B cell (primary cell): ENCODE measurements around the gene UNCX. TPM values are rescaled to one million over a fixed set of nuclear protein-coding genes. Genes with fewer than 3 reads are reported as not detected.

Source experiments
- ATAC-seq: fragments of 200-7000 bp; cut with Tn5 transposase; one replicate; pipeline ENCODE4 v1.10.0; 2021; ENCODE audit warnings: low read depth, mild to moderate bottlenecking, moderate number of reproducible peaks, moderate library complexity
- CTCF ChIA-PET: fragments of 350-600 bp; sonication (Branson Sonifier 250); formaldehyde crosslinking; loops from one replicate; lab custom pipeline; 2021; ENCODE audit warnings: antibody characterized with exemption, inconsistent platforms; lab: Charles Lee
- POLR2A ChIA-PET: fragments of 350-600 bp; sonication (Branson Sonifier 250); formaldehyde crosslinking; loops from one replicate; lab custom pipeline; 2021; ENCODE audit warnings: antibody characterized with exemption; lab: Charles Lee
- DNase-seq: peaks from one replicate; pipeline ENCODE4 v3.0.0; 2013
- H2AFZ ChIP-seq: 2 replicates; pipeline ENCODE4 v1.6.1; 2012; ENCODE audit warnings: mild to moderate bottlenecking, low read depth, low read length; ENCODE audit not compliant: insufficient read depth, poor library complexity, severe bottlenecking
- H3K27ac ChIP-seq, 2 donors: 1 replicate in 1 of 2; 2 replicates in 1 of 2; pipeline ENCODE4 v1.5.1; 2012 to 2013; ENCODE audit warnings: low read length in 2 of 2, mild to moderate bottlenecking in 2 of 2, moderate library complexity in 1 of 2
- H3K27me3 ChIP-seq, 4 experiments: fragments of 200-600 bp in 1 of 4; sonication (generic) in 1 of 4; replicated peaks in 1 of 4; 1 replicate in 2 of 4; 2 replicates in 2 of 4; pipeline versions ENCODE4 v1.6.1 to v1.7.0; 2013 to 2016; ENCODE audit warnings: low read length in 3 of 4, mild to moderate bottlenecking in 2 of 4, mixed read lengths in 1 of 4, moderate library complexity in 1 of 4; ENCODE audit not compliant: insufficient read depth in 4 of 4, control insufficient read depth in 3 of 4; ENCODE audit errors: control extremely low read depth in 1 of 4
- H3K36me3 ChIP-seq, 2 experiments: replicated peaks in 1 of 2; 1 replicate in 1 of 2; 2 replicates in 1 of 2; pipeline versions ENCODE4 v1.6.1 to v1.7.1; 2013; ENCODE audit warnings: low read length in 1 of 2; ENCODE audit not compliant: insufficient read depth in 2 of 2, control insufficient read depth in 1 of 2; ENCODE audit errors: control extremely low read depth in 1 of 2, extremely low read depth in 1 of 2
- H3K4me1 ChIP-seq, 2 donors: fragments of 200-600 bp in 1 of 2; sonication (generic) in 1 of 2; 1 replicate in 1 of 2; 2 replicates in 1 of 2; pipeline versions ENCODE4 v1.5.1 to v1.6.1; 2013 to 2017; ENCODE audit warnings: low read length in 2 of 2; ENCODE audit not compliant: control insufficient read depth in 2 of 2, insufficient read depth in 2 of 2
- H3K4me2 ChIP-seq: replicated peaks from 2 replicates; pipeline ENCODE3; 2012; ENCODE audit warnings: mild to moderate bottlenecking, low read depth, low read length; ENCODE audit not compliant: poor library complexity, severe bottlenecking
- H3K4me3 ChIP-seq, 5 experiments: fragments of 200-600 bp in 1 of 5; sonication (generic) in 1 of 5; 1 replicate in 3 of 5; 2 replicates in 2 of 5; pipeline versions ENCODE4 v1.5.1 to v1.7.0; 2011 to 2016; ENCODE audit warnings: low read length in 4 of 5, mild to moderate bottlenecking in 4 of 5, low read depth in 2 of 5, control low read depth in 1 of 5, moderate library complexity in 1 of 5; ENCODE audit not compliant: insufficient read depth in 1 of 5; ENCODE audit errors: control extremely low read depth in 1 of 5, extremely low read depth in 1 of 5
- H3K79me2 ChIP-seq: fragments of 200-600 bp; sonication (generic); one replicate; pipeline ENCODE4 v1.6.0; 2016; ENCODE audit warnings: low read length; ENCODE audit not compliant: control insufficient read depth, insufficient read depth
- H3K9ac ChIP-seq: fragments of 200-600 bp; sonication (generic); 2 replicates; pipeline ENCODE4 v1.6.1; 2017; ENCODE audit warnings: mild to moderate bottlenecking, low read length, moderate library complexity
- H3K9me3 ChIP-seq, 3 donors: one replicate each; pipeline versions ENCODE4 v1.6.1 to v1.7.1; 2013; ENCODE audit warnings: low read length in 2 of 3; ENCODE audit not compliant: control insufficient read depth in 2 of 3, insufficient read depth in 1 of 3; ENCODE audit errors: control extremely low read depth in 1 of 3
- H4K20me1 ChIP-seq: 2 replicates; pipeline ENCODE4 v1.6.0; 2012; ENCODE audit warnings: mild to moderate bottlenecking, low read length; ENCODE audit not compliant: insufficient read depth, control insufficient read depth, poor library complexity, severe bottlenecking
- H3K27ac Mint-ChIP-seq: one replicate; pipeline ENCODE4 v1.8.0; 2021; ENCODE audit warnings: mixed read lengths
- H3K27me3 Mint-ChIP-seq: one replicate; pipeline ENCODE4 v1.8.0; 2021; ENCODE audit warnings: mixed read lengths
- H3K4me1 Mint-ChIP-seq: one replicate; pipeline ENCODE4 v1.8.0; 2021; ENCODE audit warnings: mixed read lengths
- H3K4me3 Mint-ChIP-seq: one replicate; pipeline ENCODE4 v1.8.0; 2021; ENCODE audit warnings: mixed read lengths
- H3K9me3 Mint-ChIP-seq: one replicate; pipeline ENCODE4 v1.8.0; 2022; ENCODE audit warnings: mixed read lengths; ENCODE audit not compliant: insufficient read depth
- CTCF ChIP-seq: fragments of 200-600 bp; IDR thresholded peaks from one replicate; pipeline ENCODE4 v1.8.0; 2022; ENCODE audit warnings: antibody characterized with exemption, mild to moderate bottlenecking
- EZH2 ChIP-seq: IDR thresholded peaks from 2 replicates; pipeline ENCODE4 v1.6.1; 2012; ENCODE audit warnings: borderline replicate concordance, low read depth, mild to moderate bottlenecking, moderate library complexity, low read length; ENCODE audit not compliant: insufficient read depth, poor library complexity, severe bottlenecking
- WGBS: methylation state at CpG from one replicate; pipeline ENCODE4 v1.1.5; 2013; ENCODE audit warnings: missing lambda C conversion rate; ENCODE audit not compliant: insufficient coverage; 5-methylcytosine and 5-hydroxymethylcytosine counted together
- intact Hi-C: fragments of 100-400 bp; cut with micrococcal nuclease; formaldehyde crosslinking; loops from one replicate; pipeline ENCODE4 v1.10.0; 2022
- polyA plus RNA-seq: library from polyadenylated mRNA; depleted of rRNA; stranded (reverse); fragments of >200 nt; gene quantifications from 2 replicates; pipeline ENCODE4 v1.2.3, GENCODE V29; 2012
- total RNA-seq, 2 donors: library from RNA; stranded (reverse); fragments of 120-200 nt in 1 of 2; gene quantifications; 1 replicate in 1 of 2; 2 replicates in 1 of 2; pipeline versions ENCODE4 v1.2.3 to v1.2.4, GENCODE V29; 2013 to 2022

UNCX gene
- total and polyA plus RNA-seq, 2 donors (not counting 1 experiment from before 2014, with no cell fraction given): not detected

GRCh38 chr7:1238450-1238882 lies 5.8 kb downstream of the UNCX start:
- Histone ChIP-seq H3K36me3 (no peaks in the 10 kb centered on the region), H2AFZ (no peak overlapping the region), H3K9ac (no peak overlapping the region), H4K20me1 (no peaks in the 10 kb centered on the region), H3K4me1 (peaks cover 8 to 13% of the 10 kb centered on the region in 2 donors), H3K4me2 (no peak overlapping the region), H3K4me3 (no peak overlapping the region), H3K27ac (no peak overlapping the region), H3K27me3 (peaks cover 0 to 86% (median 67%) of the 10 kb centered on the region in 4 experiments), H3K79me2 (no peaks in the 10 kb centered on the region), H3K9me3 (peaks cover 0 to 82% (median 30%) of the 10 kb centered on the region in 3 donors)
- peaks cover 8% of the 10 kb centered on the region for H3K4me1 Mint-ChIP-seq
- DNase-seq (no peak), ATAC-seq (no peak)
- TF ChIP-seq CTCF (no peak), EZH2 (no peak)
- 19% methylated on average over 13 of the region's 21 CpGs for WGBS
- intact Hi-C loops: no loop called here
- H3K27ac Mint-ChIP-seq: no peak overlapping the region
- H3K4me3 Mint-ChIP-seq: no peak overlapping the region
- POLR2A ChIA-PET: no interaction called here
- CTCF ChIA-PET: no interaction called here
- peaks cover 50% of the 10 kb centered on the region for H3K27me3 Mint-ChIP-seq
- H3K9me3 Mint-ChIP-seq: no peaks in the 10 kb centered on the region

GRCh38 chr7:1238931-1239802 lies 6.5 kb downstream of the UNCX start:
- Histone ChIP-seq H2AFZ (no peak overlapping the region), H4K20me1 (no peaks in the 10 kb centered on the region), H3K36me3 (no peaks in the 10 kb centered on the region), H3K27me3 (peaks cover 0 to 86% (median 65%) of the 10 kb centered on the region in 4 experiments), H3K4me2 (no peak overlapping the region), H3K79me2 (no peaks in the 10 kb centered on the region), H3K4me3 (no peak overlapping the region), H3K9me3 (peaks cover 0 to 83% (median 25%) of the 10 kb centered on the region in 3 donors), H3K27ac (no peak overlapping the region), H3K4me1 (peaks cover 8 to 16% of the 10 kb centered on the region in 2 donors), H3K9ac (no peak overlapping the region)
- POLR2A ChIA-PET: no interaction called here
- 5% methylated on average over 11 of the region's 27 CpGs for WGBS
- Mint-ChIP-seq H3K27me3 (peaks cover 54% of the 10 kb centered on the region), H3K4me3 (no peak overlapping the region), H3K9me3 (no peaks in the 10 kb centered on the region), H3K4me1 (peaks cover 7% of the 10 kb centered on the region), H3K27ac (peak overlapping the region; percentile 75)
- ATAC-seq (no peak), DNase-seq (peak; percentile 37)
- intact Hi-C loops: no loop called here
- CTCF ChIA-PET: no interaction called here
- TF ChIP-seq EZH2 (no peak), CTCF (no peak)
